Activated T-helper 2 cell treated with anti-CD3 and anti-CD28 coated beads, Interferon-gamma antibody, Interleukin-2, Interleukin-4, amounts not matched to agents 10 μg/mL and 5 μg/mL and 100 μg/mL, durations not matched to agents 14 hours and 24 hours and 36 hours (primary cell): ENCODE measurements around the gene OSTM1. TPM values are rescaled to one million over a fixed set of nuclear protein-coding genes. Genes with fewer than 3 reads are reported as not detected.
"Not testable (repeated sequence)": the region's sequence is repeated elsewhere in the genome, so short reads cannot be mapped to it uniquely, and the experiment has no call there.

Source experiments
- DNase-seq: peaks from one replicate; pipeline ENCODE4 v3.0.0; 2021; ENCODE audit warnings: low spot score
- H3K27ac Mint-ChIP-seq: one replicate; pipeline ENCODE4 v1.8.0; 2021; ENCODE audit warnings: mixed read lengths
- H3K27me3 Mint-ChIP-seq: one replicate; pipeline ENCODE4 v1.8.0; 2021; ENCODE audit warnings: low read depth, mixed read lengths
- H3K36me3 Mint-ChIP-seq: one replicate; pipeline ENCODE4 v1.8.0; 2021; ENCODE audit warnings: low read depth, mixed read lengths
- H3K4me1 Mint-ChIP-seq: one replicate; pipeline ENCODE4 v1.8.0; 2021; ENCODE audit warnings: low read depth, mixed read lengths
- H3K4me3 Mint-ChIP-seq: one replicate; pipeline ENCODE4 v1.8.0; 2021; ENCODE audit warnings: low read depth, mild to moderate bottlenecking, moderate library complexity, mixed read lengths
- H3K9me3 Mint-ChIP-seq: one replicate; pipeline ENCODE4 v1.8.0; 2021; ENCODE audit warnings: mixed read lengths
- intact Hi-C: fragments of 100-400 bp; cut with micrococcal nuclease; formaldehyde crosslinking; loops from one replicate; pipeline ENCODE4 v1.15.1; 2023
- total RNA-seq: library from RNA; stranded (reverse); gene quantifications from 2 replicates; pipeline ENCODE4 v1.2.3, GENCODE V29; 2022

Gene OSTM1
- total RNA-seq, 1 donor from 2014 or later, result 15.5 TPM

DNA sequence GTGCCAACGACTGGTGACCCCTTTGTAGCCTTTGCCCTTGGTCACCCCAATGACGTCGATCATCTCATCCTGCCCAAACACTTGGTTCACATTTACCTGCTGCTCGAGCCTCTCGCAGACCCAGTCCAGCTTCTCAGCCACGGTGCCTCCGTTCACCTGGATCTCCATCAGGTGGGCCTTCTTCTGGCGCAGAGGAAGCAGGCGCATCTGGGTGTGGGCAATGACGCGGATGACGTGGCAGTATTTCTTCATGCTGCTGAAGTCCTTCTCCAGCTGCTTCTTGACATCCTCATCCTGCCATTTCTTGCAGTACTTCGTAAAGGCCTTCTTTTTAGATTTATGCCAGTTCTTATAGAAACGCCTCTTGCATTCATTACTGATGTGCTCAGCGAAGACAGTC, 69.7 kb downstream of the OSTM1 start:
- Mint-ChIP-seq H3K27me3 (peaks cover 5% of the 10 kb centered on the region), H3K36me3 (no peaks in the 10 kb centered on the region), H3K27ac (no peak overlapping the region), H3K4me3 (no peak overlapping the region), H3K4me1 (no peaks in the 10 kb centered on the region), H3K9me3 (peaks cover 11% of the 10 kb centered on the region)
- no peak for DNase-seq
- intact Hi-C loops, result no loop called here

DNA sequence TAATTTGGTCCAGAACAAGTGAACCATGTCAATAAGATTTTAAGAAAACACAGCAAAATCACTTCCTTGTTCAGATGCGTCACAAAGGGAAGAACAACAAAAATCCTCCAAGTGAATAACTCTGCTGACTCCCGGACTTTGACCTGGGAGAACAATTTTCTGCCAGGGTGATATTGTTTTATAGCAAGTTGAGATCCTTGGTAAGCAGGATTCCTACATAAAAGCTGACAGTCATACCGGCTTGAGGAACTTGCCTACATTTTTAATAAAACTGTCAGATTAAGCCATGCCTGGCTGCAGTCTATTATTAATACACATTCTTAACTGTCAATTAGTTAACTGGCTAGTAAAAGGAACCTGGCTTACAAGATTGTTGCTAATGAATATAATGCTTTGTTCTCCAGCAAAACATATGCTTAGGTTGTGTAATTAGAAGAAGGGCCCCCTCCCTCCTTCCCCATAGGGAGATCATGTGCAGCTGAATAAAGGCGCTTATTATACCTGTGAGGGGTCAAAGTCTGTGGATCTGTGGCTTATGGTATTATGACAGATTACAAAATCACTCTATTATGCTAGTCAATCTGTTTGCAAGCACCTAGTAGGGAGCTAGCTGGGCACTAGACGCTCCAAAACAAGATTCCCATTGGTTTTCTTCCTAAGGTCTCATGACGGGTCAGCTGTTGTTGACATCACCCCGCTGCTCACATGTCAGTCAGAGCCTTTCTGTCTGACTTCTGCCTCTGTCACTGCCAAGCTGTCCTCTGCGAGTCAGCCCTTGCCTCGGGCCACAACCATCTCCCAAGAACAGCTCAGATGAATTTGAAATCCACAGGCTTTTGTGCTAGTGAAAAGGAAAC, 71.9 kb downstream of the OSTM1 start:
- H3K27me3 Mint-ChIP-seq, result peaks cover 7% of the 10 kb centered on the region
- no peak overlapping the region for H3K27ac Mint-ChIP-seq
- DNase-seq, result no peak
- no peaks in the 10 kb centered on the region for H3K36me3 Mint-ChIP-seq
- H3K4me1 Mint-ChIP-seq, result no peaks in the 10 kb centered on the region
- intact Hi-C loops, result no loop called here
- no peaks in the 10 kb centered on the region for H3K9me3 Mint-ChIP-seq
- H3K4me3 Mint-ChIP-seq, result no peak overlapping the region

- Mint-ChIP-seq H3K36me3 (no peaks in the 10 kb centered on the region), H3K9me3 (no peaks in the 10 kb centered on the region), H3K27me3 (peaks cover 7% of the 10 kb centered on the region), H3K4me1 (no peaks in the 10 kb centered on the region), H3K27ac (no peak overlapping the region), H3K4me3 (no peak overlapping the region)
- no peak for DNase-seq
- intact Hi-C loops, result no loop called here
Observed at GRCh38 chr6:108001696-108002231, 72.8 kb downstream of the OSTM1 start.

DNA sequence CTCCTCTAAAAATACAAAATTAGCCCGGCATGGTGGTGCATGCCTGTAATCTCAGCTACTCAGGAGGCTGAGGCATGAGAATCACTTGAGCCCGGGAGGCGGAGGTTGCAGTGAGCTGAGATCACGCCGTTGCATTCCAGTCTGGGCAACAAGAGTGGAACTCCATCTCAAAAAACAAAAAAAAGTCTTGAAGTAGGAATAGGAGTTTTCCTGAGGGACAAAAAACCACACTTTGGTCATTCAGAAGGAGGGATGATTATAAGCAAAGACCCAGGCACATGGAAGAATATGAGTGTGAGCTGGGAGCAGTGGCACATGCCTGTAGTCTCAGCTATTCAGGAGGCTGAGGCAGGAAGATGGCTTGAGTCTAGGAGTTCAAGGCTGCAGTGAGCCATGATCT, 74.3 kb downstream of the OSTM1 start:
- H3K27me3 Mint-ChIP-seq, H3K36me3 Mint-ChIP-seq, H3K4me3 Mint-ChIP-seq, H3K4me1 Mint-ChIP-seq, intact Hi-C loops, H3K9me3 Mint-ChIP-seq, DNase-seq, H3K27ac Mint-ChIP-seq: not testable (repeated sequence)

- Mint-ChIP-seq H3K4me1 (no peaks in the 10 kb centered on the region), H3K27ac (no peak overlapping the region), H3K4me3 (no peak overlapping the region), H3K36me3 (no peaks in the 10 kb centered on the region), H3K9me3 (no peaks in the 10 kb centered on the region), H3K27me3 (peaks cover 7% of the 10 kb centered on the region)
- intact Hi-C loops, result no loop called here
- no peak for DNase-seq
Observed at GRCh38 chr6:107999341-107999740, 75.2 kb downstream of the OSTM1 start.

DNA sequence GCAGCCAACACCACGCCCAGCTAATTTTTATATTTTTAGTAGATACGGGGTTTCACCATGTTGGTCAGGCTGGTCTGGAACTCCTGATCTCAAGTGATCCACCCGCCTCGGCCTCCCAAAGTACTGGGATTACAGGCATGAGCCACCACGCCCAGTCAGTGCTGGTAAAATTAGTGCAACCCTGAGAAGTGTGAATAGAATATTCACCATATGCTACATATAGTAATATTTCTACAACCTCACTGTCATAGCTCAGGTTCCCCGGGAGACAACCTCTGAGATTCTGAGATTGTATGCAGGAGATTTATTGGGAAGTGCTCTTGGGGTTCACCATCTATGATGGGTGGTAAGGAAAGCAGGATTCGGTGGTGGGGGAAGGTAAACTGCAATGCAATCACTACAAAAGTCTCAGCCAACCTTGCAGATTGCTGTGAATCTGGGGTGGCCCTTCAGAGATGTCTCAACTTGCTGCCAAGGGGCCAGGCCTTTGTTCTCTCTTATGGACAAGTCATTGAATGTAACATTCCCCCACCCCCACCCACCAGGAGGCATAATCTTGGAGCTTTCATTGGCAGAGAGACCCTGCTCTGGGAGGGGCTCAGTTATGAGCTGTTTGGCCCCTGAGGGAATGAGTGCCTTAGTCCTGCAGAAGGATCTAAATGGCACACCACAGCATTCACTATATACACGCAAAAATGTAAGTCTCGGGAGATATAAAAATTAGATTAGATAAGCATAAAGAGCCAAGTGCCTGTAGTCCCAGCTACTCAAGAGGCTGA, 82.6 kb downstream of the OSTM1 start:
- no peaks in the 10 kb centered on the region for H3K36me3 Mint-ChIP-seq
- no peak overlapping the region for H3K27ac Mint-ChIP-seq
- DNase-seq, result no peak
- no peaks in the 10 kb centered on the region for H3K27me3 Mint-ChIP-seq
- intact Hi-C loops, result no loop called here
- peaks cover 10% of the 10 kb centered on the region for H3K4me1 Mint-ChIP-seq
- no peaks in the 10 kb centered on the region for H3K9me3 Mint-ChIP-seq
- no peak overlapping the region for H3K4me3 Mint-ChIP-seq

Other genes starting within 250 kb of the OSTM1 start
- 92.3 and 96.2 TPM in 2 replicates for gene SEC63, start 116.5 kb downstream of the OSTM1 start, total RNA-seq
- gene NR2E1, start 91.3 kb upstream of the OSTM1 start, total RNA-seq, result not detected in 2 replicates
- 73.4 and 73.9 TPM in 2 replicates for gene SNX3, start 186.3 kb upstream of the OSTM1 start, total RNA-seq
- 4.7 and 5.5 TPM in 2 replicates for gene AFG1L, start 220.3 kb upstream of the OSTM1 start, total RNA-seq